OCI-LY1 (cell line): ENCODE data around the gene TBC1D7.

ENCODE experiments used
- H2AFZ ChIP-seq: fragments of 200-600 bp; sonication (generic), shearing (Covaris generic); 2 replicates; pipeline ENCODE4 v1.6.0; 2014; ENCODE audit warnings: antibody characterized with exemption, mild to moderate bottlenecking, low read length
- H3F3A ChIP-seq: fragments of 200-600 bp; sonication (generic), shearing (Covaris generic); 2 replicates; pipeline ENCODE4 v1.6.0; 2014; ENCODE audit warnings: mild to moderate bottlenecking, antibody characterized with exemption, low read length, moderate library complexity; ENCODE audit not compliant: insufficient read depth
- H3K27ac ChIP-seq: fragments of 200-600 bp; sonication (generic); 2 replicates; pipeline ENCODE4 v1.5.1; 2014; ENCODE audit warnings: low read length, mixed run types, mild to moderate bottlenecking, low read depth; ENCODE audit not compliant: poor library complexity, severe bottlenecking
- H3K27me3 ChIP-seq: fragments of 200-600 bp; sonication (generic); 2 replicates; pipeline ENCODE4 v1.6.0; 2014; ENCODE audit warnings: antibody characterized with exemption, mild to moderate bottlenecking, low read length, moderate library complexity; ENCODE audit not compliant: insufficient read depth
- H3K36me3 ChIP-seq: fragments of 200-600 bp; sonication (generic); 2 replicates; pipeline ENCODE4 v1.6.1; 2014; ENCODE audit warnings: mild to moderate bottlenecking, antibody characterized with exemption, low read length, moderate library complexity, mixed read lengths; ENCODE audit not compliant: insufficient read depth
- H3K4me1 ChIP-seq: fragments of 200-600 bp; sonication (generic); 2 replicates; pipeline ENCODE4 v1.5.1; 2014; ENCODE audit warnings: mild to moderate bottlenecking, low read length, moderate library complexity; ENCODE audit not compliant: insufficient read depth, severe bottlenecking
- H3K4me2 ChIP-seq: fragments of 200-600 bp; sonication (generic), shearing (Covaris generic); 2 replicates; pipeline ENCODE4 v1.6.1; 2014; ENCODE audit warnings: low read length
- H3K4me3 ChIP-seq: fragments of 200-600 bp; sonication (generic); 2 replicates; pipeline ENCODE4 v1.5.1; 2014; ENCODE audit warnings: low read length, low read depth, mild to moderate bottlenecking, mixed read lengths; ENCODE audit not compliant: poor library complexity, severe bottlenecking
- H3K79me2 ChIP-seq: fragments of 200-600 bp; shearing (Covaris generic); 2 replicates; pipeline ENCODE4 v1.6.1; 2016; ENCODE audit warnings: mixed run types, low read length, mixed read lengths; ENCODE audit not compliant: insufficient read depth
- H3K9ac ChIP-seq: fragments of 200-600 bp; sonication (generic), shearing (Covaris generic); 2 replicates; pipeline ENCODE4 v1.6.1; 2014; ENCODE audit warnings: mild to moderate bottlenecking, low read length, mixed read lengths
- H3K9me2 ChIP-seq: fragments of 200-600 bp; sonication (generic), shearing (Covaris generic); 2 replicates; pipeline ENCODE4 v1.6.1; 2014; ENCODE audit warnings: low read depth, mild to moderate bottlenecking, low read length, mixed read lengths
- H3K9me3 ChIP-seq: fragments of 200-600 bp; shearing (Covaris generic); 2 replicates; pipeline ENCODE4 v1.6.1; 2014; ENCODE audit warnings: low read length, mixed read lengths
- H4K20me1 ChIP-seq: fragments of 200-600 bp; sonication (generic), shearing (Covaris generic); 2 replicates; pipeline ENCODE4 v1.6.0; 2016; ENCODE audit warnings: mild to moderate bottlenecking, low read length; ENCODE audit not compliant: insufficient read depth
- EZH2 ChIP-seq: fragments of 200-600 bp; sonication (generic), shearing (Covaris generic); IDR thresholded peaks from 2 replicates; pipeline ENCODE4 v1.8.0; 2017; ENCODE audit warnings: borderline replicate concordance, mixed run types, mild to moderate bottlenecking, antibody characterized with exemption, low read length, moderate library complexity, mixed read lengths
- TF ChIP-seq, protein P1 (sequence below): fragments of 200-600 bp; sonication (generic), shearing (Covaris generic); IDR thresholded peaks from 2 replicates; pipeline ENCODE4 v1.5.1; 2017; ENCODE audit warnings: mild to moderate bottlenecking, antibody characterized with exemption, low read length, moderate library complexity, mixed read lengths

TBC1D7 gene

DNA sequence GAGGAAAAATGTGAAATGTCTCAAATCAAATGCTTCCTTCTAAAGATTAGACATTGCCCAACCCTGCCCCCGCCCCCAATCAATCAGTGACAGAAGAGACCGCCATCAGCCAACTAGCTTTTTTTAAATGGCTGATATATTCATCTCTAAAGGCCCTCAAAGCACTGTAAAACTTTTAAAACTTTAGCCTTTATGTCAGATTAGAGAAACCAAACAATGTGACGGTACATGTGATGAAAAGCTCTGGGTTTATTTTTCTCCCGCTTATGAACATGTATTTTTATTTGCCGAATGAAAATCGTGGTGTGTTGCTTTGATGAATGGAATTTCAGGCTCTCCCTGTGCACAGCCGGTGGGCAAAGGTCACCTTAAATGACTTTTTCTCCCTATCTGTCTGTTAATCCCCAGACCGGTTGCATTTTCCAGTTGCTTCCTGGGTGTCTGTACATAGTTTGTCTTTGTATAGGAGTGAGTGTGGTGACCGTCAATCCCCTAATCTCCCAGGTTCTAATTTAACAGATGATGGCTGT lies 38.5 kb downstream of the TBC1D7 start:
- no peaks in the 10 kb centered on the region for H3K27me3 ChIP-seq
- H3K79me2 ChIP-seq: no peaks in the 10 kb centered on the region
- peaks cover 8% of the 10 kb centered on the region; the same call in 1 of the 2 replicates for H3K9me3 ChIP-seq
- H2AFZ ChIP-seq: no peak overlapping the region
- no peak overlapping the region for H3K4me2 ChIP-seq
- no peak overlapping the region for H3K27ac ChIP-seq
- no peaks in the 10 kb centered on the region for H3F3A ChIP-seq
- peaks cover 37% of the 10 kb centered on the region for H3K36me3 ChIP-seq
- TF ChIP-seq, protein P1, sequence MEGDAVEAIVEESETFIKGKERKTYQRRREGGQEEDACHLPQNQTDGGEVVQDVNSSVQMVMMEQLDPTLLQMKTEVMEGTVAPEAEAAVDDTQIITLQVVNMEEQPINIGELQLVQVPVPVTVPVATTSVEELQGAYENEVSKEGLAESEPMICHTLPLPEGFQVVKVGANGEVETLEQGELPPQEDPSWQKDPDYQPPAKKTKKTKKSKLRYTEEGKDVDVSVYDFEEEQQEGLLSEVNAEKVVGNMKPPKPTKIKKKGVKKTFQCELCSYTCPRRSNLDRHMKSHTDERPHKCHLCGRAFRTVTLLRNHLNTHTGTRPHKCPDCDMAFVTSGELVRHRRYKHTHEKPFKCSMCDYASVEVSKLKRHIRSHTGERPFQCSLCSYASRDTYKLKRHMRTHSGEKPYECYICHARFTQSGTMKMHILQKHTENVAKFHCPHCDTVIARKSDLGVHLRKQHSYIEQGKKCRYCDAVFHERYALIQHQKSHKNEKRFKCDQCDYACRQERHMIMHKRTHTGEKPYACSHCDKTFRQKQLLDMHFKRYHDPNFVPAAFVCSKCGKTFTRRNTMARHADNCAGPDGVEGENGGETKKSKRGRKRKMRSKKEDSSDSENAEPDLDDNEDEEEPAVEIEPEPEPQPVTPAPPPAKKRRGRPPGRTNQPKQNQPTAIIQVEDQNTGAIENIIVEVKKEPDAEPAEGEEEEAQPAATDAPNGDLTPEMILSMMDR: no peak
- TF ChIP-seq EZH2: no peak
- no peak overlapping the region for H3K4me3 ChIP-seq
- H3K9ac ChIP-seq: no peak overlapping the region
- H3K4me1 ChIP-seq: peaks cover 6% of the 10 kb centered on the region
- no peaks in the 10 kb centered on the region for H3K9me2 ChIP-seq
- H4K20me1 ChIP-seq: no peaks in the 10 kb centered on the region

DNA sequence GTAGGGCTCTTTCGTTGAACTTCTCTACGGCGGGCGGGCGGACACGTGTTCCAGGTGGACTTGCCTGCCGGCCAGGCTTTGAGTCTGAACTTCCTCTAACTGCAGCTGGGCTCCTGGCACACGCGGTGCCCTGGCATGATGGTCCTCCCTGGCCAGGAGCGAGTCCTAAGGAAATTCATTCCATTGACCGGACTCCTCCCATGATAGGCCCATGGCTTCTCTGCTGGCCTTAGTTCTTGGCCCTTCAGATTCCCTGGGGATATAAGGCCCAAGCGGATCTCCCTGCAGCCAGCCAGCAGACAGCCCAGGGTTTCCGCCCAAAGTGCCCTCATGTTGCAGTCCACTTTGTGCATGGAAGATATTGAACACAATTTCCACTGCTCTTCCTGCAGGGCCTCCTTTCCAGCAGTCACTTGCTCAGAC lies 39.4 kb downstream of the TBC1D7 start:
- H4K20me1 ChIP-seq: no peaks in the 10 kb centered on the region
- no peak overlapping the region for H3K9ac ChIP-seq
- peaks cover 6% of the 10 kb centered on the region for H3K4me1 ChIP-seq
- H3K9me2 ChIP-seq: no peaks in the 10 kb centered on the region
- H3K36me3 ChIP-seq: peaks cover 30% of the 10 kb centered on the region
- H2AFZ ChIP-seq: no peak overlapping the region
- TF ChIP-seq EZH2: no peak
- TF ChIP-seq, protein P1: no peak
- no peaks in the 10 kb centered on the region for H3K27me3 ChIP-seq
- no peak overlapping the region for H3K27ac ChIP-seq
- no peaks in the 10 kb centered on the region for H3K79me2 ChIP-seq
- H3K4me2 ChIP-seq: no peak overlapping the region
- peaks cover 8% of the 10 kb centered on the region; the same call in 1 of the 2 replicates for H3K9me3 ChIP-seq
- no peak overlapping the region for H3K4me3 ChIP-seq
- H3F3A ChIP-seq: no peaks in the 10 kb centered on the region

DNA sequence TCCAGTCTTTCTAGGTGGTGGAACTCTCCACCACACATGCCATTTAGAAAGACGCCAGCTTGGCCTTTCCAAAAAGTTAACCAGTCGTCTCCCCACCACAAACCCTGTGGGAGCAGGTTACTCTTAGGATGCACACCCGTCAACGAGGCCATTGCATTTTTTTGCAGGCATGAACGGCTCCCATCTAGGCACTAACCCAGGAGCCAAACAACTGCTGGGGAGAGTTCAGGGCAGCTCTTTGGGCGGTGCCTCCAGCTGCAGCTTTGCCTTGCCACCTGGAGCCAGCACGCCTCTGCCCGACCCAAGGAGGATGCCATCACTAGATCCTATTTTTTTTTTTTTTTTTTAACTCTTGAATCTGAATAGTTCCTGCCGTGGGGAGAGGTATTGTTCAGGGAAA lies 39.9 kb downstream of the TBC1D7 start:
- Histone ChIP-seq H3K27ac (no peak overlapping the region), H3K27me3 (no peaks in the 10 kb centered on the region), H3K9ac (no peak overlapping the region), H2AFZ (no peak overlapping the region), H3K4me3 (no peak overlapping the region), H3K9me2 (no peaks in the 10 kb centered on the region), H3F3A (no peaks in the 10 kb centered on the region), H3K9me3 (peaks cover 8% of the 10 kb centered on the region; the same call in 1 of the 2 replicates), H3K36me3 (peaks cover 30% of the 10 kb centered on the region), H3K4me2 (no peak overlapping the region), H3K79me2 (no peaks in the 10 kb centered on the region), H3K4me1 (peaks cover 6% of the 10 kb centered on the region), H4K20me1 (no peaks in the 10 kb centered on the region)
- TF ChIP-seq, protein P1: no peak
